ENCODE results near the gene UBE2QL1.
A peak's percentile ranks its signal among the peaks of the same experiment; 100 is the strongest.

UBE2QL1 gene

DNA sequence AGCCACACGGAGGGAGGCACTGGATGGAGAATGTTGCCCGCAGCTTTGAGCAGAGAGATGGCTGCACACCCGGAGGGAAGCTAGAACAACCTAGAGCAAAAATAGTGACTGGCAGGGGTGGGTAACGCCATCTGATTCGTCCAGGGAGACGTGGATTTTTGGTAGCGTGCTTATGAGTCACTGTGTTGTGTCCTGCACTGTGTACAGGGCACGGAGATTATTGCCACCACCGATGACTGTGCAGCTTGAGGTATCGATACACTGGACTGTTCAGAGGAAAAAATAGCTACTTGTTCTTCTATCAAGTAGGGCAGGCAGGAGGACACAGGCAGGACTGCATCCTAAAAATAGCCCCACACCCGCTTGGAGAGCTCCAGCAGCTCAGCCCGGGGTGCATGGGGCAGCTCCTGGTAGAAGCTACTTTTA is 6.0 kb downstream of the UBE2QL1 start:
- FAIRE-seq: peak; percentile 89
- DNase-seq (ENCODE audit: low spot score): no peak

DNA sequence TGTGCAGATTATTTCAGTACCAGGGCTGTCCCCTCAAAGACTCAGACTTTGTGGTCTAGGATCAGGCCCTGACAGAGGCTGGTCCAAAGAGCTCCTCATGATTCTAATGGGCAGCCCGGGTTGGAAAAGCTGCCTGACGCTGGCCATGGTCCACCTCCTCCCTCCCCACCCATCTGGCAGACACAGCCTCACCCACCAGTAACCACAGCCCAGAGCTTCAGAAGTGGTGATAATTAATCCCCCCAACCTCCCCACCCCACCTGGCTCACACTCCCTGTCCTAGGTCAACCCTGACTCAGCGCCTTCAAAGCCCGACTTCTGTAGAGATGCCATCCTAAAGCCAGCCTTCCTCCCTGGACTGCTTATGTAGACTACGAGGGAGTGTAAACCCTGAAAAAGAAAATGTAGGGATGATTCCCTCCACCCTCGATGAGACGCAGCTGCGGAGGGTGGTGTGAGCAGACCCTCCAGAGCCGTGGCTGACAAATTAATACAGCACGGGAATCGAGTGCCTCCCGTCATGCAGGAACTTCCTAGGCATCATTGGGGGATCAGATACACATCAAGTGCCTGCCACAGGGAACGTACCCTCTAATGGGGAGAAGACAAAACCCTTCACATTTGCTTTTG is 7.0 kb downstream of the UBE2QL1 start:
- no peak for FAIRE-seq
- no peak for DNase-seq (ENCODE audit: low spot score)

DNA sequence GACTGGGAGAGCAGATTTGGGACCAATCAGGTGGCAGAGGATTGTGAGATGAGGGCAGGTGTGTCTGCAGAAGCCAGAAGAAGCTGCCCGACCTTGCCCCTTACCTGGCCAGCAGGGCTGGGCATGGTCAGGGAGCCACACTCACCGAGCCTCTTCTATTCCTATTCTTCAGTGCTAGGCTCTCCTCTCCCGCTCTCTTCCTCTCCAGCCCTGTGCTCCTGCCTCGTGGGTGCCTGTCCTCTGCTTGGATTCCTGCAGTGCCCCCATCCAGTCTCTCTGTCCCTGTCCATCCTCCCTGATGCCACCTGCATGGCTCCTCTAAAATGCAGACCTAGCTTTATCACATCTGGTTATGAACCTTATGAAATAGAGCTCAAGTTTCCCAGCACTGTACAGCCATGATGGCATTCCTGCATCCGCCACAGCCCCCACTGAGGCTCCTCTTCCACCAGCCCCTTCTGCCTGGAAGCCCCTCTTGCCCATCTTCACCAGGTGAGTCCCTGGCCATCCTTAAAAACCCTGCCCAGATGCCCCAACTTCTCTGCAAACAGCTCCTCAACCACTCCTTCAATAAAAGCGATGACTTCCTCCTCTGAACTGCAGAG is 8.2 kb downstream of the UBE2QL1 start:
- DNase-seq (ENCODE audit: low spot score) (no peak), FAIRE-seq (no peak)

DNA sequence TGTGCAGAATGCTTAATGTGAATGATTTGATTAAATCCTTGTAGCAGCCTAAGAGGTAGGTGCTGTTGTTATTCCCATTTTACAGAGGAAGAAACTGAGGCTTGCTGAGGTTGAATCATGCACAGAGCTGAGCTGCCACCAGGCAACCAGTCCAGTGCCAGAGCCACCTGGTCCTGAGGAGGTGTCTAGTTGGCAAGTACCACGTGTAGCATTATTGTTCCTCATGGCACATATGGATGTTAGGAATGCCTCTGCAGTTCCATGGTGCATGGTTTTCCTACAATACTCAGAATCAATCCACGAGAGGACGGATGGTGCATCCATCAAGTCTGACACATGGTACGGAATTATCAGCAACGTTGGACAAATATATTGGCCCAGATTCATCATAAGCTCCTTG is 8.9 kb downstream of the UBE2QL1 start:
- DNase-seq (ENCODE audit: low spot score) (no peak), FAIRE-seq (no peak)

DNA sequence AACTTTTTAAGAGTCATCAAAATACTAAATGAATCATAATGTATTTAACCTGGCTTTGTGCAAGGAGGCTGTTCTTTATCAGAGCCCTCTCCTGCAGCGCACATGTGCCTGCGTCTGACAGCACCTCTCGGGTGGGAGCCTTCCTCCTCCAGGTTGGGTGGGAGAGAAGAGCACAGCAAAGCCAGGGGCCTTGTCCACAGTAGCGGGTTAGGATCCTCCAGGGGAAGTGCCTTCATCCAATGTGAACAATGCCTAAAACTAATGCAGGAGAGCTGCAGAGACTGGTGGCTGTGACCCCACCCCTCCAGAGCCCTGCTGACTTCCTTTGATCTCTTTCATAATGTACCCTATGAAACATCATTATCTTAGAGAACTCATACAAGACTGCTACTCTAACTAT is 10.2 kb downstream of the UBE2QL1 start:
- FAIRE-seq (no peak), DNase-seq (ENCODE audit: low spot score) (no peak)

DNA sequence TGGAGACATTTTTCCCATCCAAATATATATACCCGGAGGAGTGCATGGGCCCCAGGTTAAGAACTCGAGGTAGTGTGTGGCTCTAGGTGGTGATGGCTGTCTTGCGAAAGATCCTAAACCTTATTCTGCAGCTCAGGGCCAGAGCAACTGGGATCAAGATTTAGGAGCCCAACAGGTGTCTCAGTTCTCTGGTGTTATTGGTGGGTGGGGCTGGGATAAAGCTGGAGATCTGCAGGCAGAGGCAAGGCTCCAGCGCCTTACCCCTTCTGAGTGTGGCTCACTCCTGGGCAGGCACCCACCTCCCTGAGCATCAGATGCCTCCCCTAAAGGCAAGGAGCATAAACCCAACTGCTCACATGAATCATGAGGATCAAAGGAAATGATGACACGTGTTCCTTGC is 11.2 kb downstream of the UBE2QL1 start:
- FAIRE-seq (peak; percentile 40), DNase-seq (ENCODE audit: low spot score) (no peak)

DNA sequence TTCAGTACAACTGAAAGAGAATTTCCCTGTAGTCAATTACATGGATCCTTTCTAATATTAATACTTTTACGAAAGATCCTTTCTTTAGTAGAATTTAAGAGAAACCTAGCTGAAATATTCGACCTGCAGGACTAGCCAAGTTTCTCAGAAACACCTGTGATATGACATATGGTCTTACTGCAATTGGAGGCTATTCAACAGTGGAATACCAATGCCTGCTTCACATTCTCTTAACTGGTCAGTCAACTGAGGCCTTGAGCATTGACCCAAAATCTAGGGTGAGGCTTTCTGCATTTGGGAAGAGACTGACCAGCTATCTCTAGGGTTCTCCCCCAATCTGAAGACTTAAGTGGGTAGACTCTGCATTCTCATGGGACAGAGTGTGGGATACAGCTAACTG is 12.3 kb downstream of the UBE2QL1 start:
- FAIRE-seq: no peak

DNA sequence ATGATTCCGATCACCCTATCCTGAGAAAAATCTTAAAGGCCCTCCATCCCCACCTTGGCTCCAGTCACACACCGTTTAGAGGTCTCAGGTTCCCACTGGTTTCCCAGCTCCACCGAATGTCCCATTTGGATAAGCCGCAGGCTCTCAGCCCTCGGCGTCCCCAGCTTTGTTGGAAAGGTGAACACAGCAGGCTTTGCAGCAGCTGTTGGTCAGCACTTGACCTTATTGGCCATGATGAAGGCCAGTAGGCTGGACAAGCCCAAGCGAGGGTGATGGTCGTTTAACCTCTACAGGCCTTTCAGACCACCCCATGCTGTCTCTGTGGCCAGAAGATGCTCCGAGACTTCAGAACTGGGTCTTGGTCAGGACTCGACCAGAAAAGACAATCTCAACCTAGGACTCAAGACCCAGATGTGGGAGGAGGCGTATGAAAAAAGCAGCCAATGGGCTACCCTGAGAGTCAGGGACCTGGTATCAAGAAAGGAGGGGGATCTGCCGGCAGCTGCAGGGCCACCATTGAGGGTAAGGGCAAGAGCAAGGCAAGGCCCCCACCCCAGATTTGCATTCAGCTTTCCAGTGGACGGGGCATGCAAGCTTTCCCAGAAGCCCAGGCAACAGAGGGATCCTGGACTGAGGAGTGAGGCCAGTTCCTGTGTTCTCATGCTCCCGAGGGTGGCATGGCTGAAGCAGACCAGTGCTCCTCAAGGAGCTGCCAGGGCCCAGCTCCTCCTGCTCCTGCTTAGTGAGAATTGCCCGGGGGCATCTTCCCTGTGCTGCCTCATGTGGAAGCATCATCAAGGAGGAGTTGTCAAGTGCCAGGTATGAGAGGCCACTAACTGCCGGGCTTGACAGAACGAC is 13.4 kb downstream of the UBE2QL1 start:
- no peak for FAIRE-seq
- DNase-seq (ENCODE audit: low spot score): no peak

More for the DNA sequence above, 12.3 kb downstream of the UBE2QL1 start:
- DNase-seq (ENCODE audit: low spot score): no peak

DNA sequence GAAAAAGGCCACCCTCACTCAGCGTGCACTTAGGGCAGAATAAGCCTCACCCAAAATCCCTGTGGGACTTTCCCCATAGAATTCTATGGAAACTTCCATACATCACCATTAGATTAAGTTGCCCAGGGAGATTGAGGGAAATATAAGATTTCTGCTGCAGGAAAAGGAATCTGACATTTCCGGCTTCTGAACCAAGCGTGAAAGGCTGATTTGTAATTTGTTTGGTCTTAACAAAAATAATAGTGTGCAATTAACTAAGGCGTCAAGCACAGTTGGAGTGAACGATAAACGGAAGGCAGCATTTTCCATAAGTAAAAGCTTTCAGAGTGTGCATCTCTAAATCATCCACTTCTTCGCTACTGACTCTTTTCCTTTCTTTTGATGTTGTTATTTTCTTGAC is 14.0 kb downstream of the UBE2QL1 start:
- DNase-seq (ENCODE audit: low spot score): no peak
- no peak for FAIRE-seq

DNA sequence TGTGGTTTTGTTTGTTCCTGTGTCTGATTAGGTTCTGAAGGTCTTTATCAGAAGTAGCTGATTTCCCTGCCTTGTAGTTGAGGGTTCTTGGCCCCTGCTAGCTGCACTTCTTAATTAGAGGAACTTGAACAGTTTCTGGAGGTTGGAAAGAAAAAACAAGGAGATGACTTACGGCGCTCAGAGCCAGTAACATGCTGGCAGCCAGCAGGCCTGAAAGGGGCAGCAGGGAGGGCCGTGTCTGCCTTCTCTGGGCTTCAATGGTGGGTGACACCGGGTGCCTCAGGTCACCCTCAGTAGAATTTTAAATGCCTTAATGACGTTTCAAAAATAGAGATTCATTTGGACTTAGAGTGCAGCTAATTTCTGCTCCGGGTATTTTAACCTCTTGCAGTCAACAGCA is 15.8 kb downstream of the UBE2QL1 start:
- no peak for DNase-seq (ENCODE audit: low spot score)
- no peak for FAIRE-seq

DNA sequence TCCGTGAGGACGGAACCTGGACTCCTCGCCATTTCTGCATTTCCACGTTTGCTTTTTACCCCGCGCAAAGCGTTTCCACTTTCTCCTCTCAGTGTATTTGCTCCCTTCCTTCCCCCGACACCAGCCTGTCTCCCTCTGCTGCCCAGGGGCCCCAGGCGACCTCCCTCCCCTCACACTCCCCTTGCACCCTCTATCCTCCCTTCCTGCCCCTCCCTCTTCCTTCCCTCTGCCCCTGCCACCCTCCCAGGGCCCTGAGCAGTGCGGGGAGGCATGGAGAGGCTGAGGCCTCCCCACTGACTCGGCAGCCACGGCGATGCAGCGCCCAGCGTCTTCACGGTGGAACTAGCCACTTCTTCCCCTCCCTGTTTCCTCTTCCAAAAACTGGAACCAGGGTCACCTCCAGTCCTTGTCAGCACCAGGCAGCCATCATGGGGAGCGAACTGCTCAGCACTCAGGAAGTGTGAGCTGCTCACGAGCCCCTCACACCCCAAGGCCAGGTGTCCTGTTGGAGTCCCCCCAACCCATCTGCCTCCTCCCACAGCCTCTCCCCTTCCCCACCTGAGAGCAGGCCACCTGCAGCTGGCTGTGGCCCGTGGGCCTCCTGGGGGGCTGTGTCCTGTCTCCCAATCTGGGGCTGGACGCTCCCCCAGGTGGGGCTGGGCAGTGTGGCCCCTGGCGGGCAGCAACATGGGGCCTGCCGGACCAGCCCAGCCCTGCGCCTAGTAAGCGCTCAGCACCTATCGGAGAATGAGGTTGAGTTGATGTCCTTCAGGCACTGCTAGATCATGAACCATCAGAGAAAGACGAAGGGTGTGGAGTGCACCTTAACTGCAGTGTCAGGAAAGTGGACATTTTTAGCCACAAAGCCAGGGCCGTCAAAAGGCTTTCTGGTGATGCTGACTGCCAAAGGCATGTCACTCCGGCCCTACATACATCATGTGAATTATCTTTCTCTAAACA is 17.5 kb downstream of the UBE2QL1 start:
- no peak for DNase-seq (ENCODE audit: low spot score)
- FAIRE-seq: peak; percentile 32

DNA sequence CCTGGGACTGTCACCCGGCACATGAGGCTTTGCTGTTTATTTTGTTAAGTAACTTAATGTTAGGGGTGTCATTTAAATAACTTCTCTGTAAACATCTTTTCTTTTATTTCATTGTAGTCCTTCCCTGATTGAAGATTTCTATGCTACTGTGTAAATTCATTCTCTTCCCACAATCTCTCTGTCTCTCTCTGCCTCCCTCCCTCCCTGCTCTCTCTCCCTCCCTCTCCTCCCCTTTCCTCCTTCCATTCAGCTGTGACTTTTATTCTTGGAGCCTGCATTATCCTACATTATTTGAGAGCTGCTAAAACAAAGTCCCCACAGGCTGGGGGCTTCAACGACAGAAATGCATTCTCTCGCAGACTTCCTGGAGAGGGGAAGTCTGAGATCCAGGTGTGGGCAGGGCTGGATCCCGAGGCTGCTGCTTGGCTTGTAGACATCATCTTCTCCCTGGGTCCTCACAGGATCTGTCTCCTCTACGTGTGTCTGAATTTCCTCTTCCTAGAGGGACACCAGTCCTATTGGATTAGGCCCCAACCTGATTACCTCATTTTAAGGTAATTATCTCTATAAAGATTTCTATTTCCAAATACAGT is 18.4 kb downstream of the UBE2QL1 start:
- DNase-seq (ENCODE audit: low spot score) (no peak), FAIRE-seq (no peak)

DNA sequence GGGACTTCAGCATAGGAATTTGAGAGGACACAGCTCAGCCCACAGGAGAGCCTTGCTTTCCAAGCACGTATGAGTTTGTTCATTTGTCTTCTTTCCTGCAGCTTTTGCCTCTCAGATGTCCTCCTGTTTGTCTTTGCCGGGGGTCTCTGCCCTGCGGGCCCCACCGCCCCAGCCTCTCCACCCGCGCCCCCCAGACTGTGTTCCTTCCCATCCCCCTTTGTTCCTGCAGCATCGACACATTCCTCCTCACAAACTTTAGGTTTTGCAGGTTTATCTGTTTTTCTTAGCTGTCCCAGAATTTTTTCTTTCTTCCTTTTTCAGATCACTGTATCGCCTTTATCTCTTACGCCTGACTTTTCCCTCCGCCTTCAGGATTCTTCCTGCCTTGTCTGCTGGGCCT is 18.9 kb downstream of the UBE2QL1 start:
- DNase-seq (ENCODE audit: low spot score): no peak
- FAIRE-seq: no peak

DNA sequence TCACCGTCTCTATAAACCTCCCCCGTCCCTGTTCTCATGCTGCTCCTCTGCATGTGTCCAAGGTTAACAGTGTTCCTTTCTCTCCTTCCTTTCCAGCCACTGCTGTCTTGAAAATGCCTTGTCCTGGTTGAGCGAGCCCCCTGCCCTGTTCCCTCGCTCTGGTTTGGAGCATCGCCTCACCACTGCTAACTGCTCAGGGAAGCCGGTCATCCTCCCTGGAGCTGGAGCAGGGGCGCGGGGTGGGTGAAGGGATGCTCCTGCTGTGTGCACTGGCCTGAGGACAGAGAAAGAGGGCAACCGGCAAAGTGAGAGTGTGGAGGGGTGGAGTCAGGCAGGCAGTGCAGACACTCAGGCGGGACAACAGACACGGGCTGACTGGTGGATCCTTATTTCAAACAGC is 19.4 kb downstream of the UBE2QL1 start:
- FAIRE-seq (no peak), DNase-seq (ENCODE audit: low spot score) (no peak)

DNA sequence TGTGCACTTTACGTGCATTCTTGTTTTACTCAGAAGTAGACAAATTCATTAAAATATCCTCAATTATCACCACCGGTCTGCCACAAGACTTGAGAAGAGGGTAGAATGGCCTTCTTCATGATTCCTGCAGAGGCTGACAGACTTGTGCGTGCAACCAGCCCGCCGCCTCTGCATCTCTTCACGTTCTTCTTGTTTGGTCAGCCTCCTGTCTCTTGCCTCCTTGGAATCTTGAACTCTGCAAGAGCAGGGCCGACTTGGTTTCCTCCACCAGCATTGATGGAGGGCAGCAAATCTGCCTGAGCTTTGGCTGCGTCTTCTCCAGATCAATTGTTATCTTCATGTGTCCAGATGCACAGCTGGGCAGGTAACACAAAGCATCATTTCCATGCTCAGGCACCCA is 20.2 kb downstream of the UBE2QL1 start:
- DNase-seq (ENCODE audit: low spot score) (no peak), FAIRE-seq (no peak)

DNA sequence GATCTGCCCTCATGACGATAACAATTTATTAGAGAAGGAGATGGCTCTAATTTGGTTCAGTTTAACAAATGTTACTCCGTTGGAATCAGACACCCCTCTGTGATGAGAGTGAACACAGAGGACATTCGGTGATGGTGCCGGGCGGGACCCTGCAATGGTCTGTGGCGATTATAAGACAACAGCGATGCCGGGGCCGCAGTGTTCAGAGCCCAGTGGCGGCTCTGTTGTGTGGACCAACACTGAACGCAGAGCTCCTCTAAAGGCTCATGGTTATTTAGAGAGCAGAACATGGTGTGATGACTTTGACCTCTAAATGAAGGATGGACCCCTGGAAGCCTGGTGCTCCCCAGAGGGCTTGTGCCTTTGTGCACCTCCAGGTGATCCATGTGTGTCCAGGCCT is 21.2 kb downstream of the UBE2QL1 start:
- FAIRE-seq (no peak), DNase-seq (ENCODE audit: low spot score) (no peak)

DNA sequence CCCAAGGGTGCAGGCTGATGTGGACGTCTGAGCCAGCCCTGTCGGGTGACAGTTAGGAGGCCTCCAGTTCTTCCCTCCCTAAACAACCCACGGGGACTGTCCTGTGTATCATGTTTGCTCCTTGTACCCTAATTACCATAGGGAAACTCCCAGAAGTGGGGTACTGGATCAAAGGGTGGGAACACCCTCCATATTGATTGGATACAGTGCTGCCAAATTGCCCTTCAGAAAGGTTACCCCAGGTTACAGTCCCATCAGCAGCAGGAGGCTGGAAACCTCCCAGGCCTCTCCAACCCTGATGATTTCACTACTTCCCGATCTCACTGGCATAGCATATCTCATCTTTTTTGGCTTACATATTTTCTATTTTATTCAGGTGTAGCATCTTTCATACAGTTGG is 22.0 kb downstream of the UBE2QL1 start:
- no peak for FAIRE-seq
- DNase-seq (ENCODE audit: low spot score): no peak

DNA sequence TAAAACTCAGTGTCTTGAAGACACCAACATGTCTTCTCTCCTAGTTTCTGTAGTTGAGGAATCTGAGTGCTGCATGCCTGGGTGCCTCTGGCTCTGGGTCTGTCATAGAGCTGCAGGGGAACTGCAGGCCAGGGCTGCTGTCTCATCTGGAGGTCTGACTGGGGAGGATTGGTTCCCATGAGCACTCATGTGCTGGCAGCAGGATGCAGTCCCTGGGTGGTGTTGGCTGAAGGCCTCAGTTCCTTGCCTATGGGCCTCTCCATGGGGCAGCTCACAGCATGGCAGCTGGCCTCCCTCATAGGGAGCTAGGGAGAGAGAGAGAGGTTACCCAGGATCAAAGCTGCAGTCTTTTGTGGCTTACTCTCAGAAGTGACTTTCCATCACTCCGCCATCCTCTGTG is 22.6 kb downstream of the UBE2QL1 start:
- FAIRE-seq (no peak), DNase-seq (ENCODE audit: low spot score) (no peak)

DNA sequence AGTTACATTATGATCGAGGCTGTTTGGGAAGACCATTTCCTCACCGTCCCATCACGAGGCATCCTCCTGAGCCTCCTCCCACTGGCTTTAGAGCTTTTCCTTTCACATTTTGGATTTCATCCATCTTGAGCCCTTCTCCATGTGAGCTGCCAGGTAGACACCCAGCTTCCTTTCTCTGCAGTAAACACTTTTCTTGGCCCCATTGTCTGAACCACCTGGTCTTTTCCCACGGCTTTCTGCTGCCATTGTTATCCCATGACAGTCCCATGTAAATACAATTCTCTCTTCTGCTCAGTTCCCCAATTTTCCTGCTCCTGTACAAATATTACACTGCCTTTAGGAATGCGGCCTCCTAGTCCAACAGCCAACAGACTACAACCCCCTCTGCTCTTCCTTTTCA is 24.1 kb downstream of the UBE2QL1 start:
- FAIRE-seq: no peak
- peak; percentile 18 for DNase-seq (ENCODE audit: low spot score)

DNA sequence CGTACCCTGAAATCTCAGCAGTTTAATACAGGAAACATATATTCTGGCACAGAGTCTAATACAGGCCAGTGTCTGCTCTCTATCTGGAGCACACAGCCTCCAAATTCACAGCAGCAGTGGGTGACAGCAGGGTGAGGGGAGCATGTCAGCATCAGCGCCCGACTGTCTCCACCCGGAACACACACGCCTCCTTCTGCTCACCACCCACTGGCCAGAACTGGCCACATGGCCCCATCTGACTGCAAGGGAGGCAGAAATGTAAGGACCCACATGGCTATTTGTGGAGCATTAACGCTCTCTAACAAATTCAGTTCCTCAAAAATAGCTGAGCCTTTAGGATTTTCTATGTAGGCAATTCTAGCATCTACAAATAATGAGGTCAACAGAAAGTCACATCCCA is 24.6 kb downstream of the UBE2QL1 start:
- no peak for FAIRE-seq
- no peak for DNase-seq (ENCODE audit: low spot score)

Data from urothelium cell line (cell line).